ENCODE measurements around the gene PRKG1.

DNA sequence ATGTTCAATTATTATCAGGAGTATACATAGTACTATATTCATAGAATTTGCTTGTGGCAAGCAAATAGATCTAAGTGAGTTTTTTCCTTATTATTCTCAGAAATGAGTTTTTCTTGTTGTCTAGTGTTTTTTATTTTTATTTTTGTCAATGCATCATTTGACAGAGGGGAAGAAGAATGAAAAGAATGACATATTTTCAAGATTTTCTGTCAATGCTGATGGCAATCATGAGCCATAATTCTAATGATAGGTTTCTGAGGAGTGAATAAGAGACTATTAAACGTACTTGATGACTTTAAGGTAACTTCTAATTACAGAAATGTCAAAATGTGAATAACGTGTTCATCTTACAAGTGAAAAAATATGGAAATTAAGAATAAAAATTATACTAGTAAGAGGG lies 769.7 kb downstream of the PRKG1 start:
- TF ChIP-seq, protein P1, sequence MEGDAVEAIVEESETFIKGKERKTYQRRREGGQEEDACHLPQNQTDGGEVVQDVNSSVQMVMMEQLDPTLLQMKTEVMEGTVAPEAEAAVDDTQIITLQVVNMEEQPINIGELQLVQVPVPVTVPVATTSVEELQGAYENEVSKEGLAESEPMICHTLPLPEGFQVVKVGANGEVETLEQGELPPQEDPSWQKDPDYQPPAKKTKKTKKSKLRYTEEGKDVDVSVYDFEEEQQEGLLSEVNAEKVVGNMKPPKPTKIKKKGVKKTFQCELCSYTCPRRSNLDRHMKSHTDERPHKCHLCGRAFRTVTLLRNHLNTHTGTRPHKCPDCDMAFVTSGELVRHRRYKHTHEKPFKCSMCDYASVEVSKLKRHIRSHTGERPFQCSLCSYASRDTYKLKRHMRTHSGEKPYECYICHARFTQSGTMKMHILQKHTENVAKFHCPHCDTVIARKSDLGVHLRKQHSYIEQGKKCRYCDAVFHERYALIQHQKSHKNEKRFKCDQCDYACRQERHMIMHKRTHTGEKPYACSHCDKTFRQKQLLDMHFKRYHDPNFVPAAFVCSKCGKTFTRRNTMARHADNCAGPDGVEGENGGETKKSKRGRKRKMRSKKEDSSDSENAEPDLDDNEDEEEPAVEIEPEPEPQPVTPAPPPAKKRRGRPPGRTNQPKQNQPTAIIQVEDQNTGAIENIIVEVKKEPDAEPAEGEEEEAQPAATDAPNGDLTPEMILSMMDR (conservative IDR thresholded peaks at IDR 0.05; ENCODE audit: low read depth, low read length) = no peak
- no peak for TF ChIP-seq POLR2A (IDR thresholded peaks at IDR 0.05; ENCODE audit: low read depth, low read length)
